DMS114 treated with DMSO at 0.1 percent for 48 hours (cell line): ENCODE data around the gene NR2C2AP.
A peak's percentile ranks its signal among the peaks of the same experiment; 100 is the strongest.
"Not testable (repeated sequence)": the region's sequence is repeated elsewhere in the genome, so short reads cannot be mapped to it uniquely, and the experiment has no call there.

Source experiments
- DNase-seq: peaks from one replicate; lab custom pipeline; 2025; ENCODE audit not compliant: unreplicated experiment; lab: John Stamatoyannopoulos, UW

Gene NR2C2AP, protein sequence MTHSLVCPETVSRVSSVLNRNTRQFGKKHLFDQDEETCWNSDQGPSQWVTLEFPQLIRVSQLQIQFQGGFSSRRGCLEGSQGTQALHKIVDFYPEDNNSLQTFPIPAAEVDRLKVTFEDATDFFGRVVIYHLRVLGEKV

DNA sequence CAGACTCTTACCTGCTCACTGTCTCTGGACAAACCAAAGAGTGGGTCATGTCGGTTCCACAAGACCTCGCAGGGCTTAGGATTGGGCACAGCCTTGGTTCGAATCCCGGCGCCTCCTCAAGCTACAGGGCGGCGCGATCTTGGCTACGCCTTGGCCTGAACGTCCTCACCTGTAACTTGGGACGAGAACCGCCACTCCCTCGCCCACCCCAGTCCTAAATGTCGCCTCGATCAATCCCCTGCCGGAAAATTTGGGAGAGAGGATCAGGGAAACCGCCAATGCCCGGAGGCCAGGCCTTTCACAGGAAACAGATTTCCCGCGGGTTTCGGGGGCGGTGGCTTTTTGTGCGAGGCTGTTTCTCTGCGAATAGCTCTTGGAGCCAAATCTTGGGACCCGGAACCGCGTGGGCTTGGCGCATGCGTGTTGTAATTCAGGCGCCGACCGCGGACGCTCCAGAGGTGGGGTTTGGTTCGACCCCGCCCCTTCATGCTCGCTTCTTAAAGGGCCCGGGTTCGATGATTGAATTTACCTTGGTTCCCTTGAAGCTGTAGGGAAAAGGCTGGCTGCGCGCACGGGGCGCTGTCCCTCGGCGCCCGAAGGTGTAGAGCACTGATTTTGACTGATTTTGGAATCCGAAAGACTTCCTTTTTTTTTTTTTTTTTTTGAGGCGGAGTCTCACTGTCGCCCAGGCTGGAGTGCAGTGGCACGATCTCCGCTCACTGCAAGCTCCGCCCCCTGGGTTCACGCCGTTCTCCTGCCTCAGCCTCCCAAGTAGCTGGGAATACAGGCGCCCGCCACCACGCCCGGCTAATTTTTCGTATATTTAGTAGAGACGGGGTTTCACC lies at the start of gene NR2C2AP:
Gene NR2C2AP (minus strand): TSS at position 403 of the 845 bp plus-strand sequence. CDS start 354 bp downstream, at position 49.
- DNase-seq, result peak; percentile 90

DNA sequence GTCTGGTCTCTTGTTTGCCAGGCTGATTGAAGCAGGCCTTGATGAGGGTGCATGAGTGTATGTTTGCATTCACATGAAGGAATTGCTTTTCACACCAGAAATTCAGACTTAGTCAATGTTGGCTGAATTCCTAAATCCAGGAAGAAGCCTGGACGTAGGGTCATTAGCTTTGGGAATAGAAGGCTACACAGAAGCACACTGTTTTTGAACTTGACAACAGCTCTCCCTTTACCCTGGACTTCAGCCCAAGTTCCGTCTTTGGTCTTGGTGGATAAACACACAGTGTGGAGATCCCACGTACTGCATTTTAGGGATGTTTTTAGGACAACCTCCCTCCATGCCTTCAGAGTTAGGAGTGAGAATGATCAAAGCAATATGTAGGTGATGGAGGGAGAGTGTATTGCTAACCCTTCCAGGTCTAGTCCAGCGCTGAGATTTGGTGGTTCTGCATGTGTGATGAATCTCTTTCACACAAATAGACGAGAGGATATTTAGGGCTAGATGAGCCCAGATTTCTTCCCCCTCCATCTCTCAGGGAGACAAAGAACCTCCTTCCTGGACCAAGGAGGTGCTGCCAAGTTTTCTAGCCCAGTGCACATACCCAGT lies 47.1 kb upstream of the NR2C2AP start:
- DNase-seq, result no peak

DNA sequence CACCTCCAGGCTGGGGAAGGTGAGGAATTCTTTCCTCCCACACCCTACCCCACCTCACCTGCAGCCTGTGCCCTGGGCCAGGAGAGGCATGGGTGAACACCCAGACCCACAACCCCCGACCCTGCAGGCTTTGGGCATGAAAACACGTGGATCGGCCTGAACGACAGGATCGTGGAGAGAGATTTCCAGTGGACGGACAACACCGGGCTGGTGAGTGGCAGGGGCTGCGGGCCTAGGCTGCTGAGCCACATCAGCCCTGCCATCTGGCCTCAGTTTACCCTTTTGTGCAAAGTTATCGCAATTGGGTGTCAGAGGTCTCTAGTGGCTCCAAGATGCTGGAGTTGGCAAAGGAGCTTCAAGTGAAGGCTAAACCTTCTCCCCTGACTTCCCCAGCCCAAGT lies 37.3 kb upstream of the NR2C2AP start:
- no peak for DNase-seq

DNA sequence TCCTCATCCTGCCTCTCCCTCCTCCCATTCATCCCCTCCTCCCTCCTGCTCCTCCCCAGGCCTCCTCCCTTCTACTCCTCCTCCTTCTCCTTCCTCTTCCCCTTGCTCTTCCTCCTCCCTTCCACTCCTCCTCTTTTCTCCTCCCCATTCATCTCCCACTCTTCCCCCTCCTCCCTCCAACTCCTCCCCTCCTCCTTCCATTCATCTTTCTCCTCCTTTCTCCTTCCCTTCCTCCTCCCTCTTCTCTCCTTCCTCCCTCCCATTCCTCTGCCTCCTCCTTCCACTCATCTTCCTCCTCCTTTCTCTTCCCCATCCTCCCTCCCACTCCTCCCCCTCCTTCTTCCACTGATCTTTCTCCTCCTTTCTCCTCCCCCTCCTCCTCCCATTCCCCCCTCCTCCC lies 36.5 kb upstream of the NR2C2AP start:
- no peak for DNase-seq

DNA sequence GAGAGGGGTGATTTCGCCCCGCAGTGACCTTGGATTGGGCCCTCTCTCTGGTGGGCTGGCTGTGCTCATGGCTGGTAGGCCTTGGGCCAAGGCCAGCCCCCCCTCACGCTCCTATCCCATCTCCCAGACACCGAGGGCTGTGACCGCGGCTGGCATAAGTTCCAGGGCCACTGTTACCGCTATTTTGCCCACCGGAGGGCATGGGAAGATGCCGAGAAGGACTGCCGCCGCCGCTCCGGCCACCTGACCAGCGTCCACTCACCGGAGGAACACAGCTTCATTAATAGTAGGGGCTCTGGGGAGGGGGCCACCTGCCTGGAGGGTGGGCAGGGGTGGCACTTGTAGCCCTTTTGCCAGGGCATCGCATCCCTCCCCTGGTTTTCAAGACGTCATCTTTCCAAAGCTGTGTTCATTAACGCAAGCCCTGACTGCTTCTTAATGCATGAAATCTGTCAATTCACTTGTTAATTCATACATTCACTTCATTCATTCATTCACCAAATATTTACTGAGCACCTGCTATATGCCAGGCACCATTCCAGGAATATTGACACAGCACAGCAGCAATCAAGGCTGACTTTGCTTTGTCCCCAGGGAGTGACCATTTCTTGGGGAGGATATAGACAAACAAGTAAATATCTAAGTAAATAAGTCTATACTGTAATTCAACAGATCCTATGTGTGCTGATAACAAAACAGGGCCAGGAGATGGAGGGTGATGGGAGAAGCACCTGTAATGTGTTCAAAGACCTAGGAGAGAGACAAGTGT lies 35.1 kb upstream of the NR2C2AP start:
- no peak for DNase-seq

DNA sequence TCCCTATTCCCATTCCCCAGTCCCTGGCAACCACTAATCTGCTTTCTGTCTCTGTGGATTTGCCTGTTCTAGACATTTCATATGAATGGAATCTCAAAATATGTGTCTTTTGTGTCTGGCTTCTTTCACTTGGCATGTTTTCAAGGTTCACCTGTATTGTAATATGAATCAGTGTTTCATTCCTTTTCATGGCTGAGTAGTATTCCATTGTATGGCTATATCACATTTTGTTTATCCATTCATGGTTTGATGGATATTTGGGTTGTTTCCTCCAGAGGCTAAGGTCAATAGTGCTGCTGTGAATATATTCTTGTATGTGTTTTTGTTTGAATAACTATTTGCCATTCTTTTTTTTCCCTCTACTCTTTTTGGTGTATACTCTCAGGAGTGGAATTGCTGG lies 33.0 kb upstream of the NR2C2AP start:
- DNase-seq, result no peak

DNA sequence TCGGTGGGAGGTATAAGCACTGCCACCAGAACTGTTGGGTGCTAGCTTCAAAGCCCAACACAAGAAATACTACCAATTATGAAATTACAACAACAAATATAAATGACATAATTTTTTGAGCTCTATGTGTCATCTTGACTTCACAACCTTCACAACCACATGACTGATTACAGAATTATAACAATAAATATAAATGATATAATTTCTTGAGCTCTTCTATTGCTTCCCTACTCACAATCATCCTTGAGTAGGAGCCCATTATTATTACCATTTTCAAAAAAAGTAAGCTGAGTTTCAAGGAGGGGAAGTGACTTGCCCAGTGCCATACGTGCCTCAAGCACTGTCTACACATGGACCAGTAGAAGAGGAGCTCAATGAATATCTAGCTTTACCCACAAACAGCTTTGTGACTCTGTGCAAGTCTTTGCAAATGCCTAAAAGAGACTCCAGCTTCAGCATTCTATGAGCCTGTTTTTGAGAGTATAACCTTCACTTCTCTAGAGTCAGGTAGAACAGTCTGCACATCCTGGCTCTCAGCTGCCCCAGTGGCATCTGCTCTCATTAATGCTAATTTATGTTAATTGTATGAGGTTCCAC lies 31.1 kb upstream of the NR2C2AP start:
- no peak for DNase-seq

DNA sequence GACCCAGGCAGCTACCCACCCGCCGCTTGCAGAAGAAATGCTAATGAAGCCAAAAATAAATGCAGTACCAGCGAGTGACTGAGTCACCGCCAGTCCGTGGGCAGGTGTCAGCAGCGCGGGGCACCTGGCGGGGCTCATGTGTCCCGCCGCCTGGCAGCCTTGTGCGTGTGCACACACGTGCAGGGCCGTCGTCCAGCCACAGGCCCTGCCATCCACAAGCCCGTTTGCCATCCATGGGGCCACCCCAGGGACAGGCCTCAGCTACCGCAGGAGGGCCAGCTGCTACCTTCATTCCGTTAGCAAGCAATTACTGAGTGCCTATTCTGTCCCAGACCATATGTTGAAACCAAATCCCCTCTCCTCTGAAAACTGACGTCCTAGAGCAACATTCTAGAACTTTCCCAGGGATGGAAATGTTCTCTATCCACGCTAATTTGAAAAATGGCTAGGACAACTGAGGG lies 29.1 kb upstream of the NR2C2AP start:
- DNase-seq, result no peak

DNA sequence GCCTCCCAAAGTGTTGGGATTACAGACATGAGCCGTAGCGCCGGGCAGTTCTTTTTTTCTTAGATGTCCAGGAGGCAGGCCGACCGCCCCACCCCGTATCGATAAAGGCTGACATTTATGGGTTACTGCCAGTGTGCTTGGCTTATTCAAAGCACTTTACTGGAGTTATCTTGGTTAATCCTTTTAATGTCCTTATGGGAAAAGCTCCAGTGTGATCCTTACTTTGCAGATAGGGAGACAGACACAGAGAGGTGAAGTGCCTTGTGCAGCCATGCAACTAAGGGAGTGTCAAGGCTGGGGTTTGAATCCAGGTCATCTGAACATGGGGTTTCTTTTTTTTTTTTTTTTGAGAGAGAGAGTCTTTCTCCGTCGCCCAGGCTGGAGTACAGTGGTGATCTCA lies 27.8 kb upstream of the NR2C2AP start:
- DNase-seq, result no peak

DNA sequence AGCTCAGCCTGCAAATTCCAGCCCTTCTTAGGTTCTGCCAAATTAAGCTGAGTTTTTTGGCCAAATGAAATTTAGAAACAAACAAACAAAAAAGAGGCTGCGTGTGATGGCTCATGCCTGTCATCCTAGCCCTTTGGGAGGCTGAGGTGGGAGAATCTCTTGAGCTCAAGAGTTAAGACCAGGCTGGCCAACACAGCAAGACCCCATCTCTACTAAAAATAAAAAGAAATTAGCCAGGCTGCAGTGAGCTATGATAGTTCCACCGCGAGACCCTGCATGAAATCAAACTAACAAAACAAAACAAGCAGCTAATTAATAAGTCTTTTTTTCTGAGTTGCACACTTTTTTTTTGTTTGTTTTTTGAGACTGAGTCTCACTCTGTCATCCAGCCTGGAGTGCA lies 26.5 kb upstream of the NR2C2AP start:
- no peak for DNase-seq

DNA sequence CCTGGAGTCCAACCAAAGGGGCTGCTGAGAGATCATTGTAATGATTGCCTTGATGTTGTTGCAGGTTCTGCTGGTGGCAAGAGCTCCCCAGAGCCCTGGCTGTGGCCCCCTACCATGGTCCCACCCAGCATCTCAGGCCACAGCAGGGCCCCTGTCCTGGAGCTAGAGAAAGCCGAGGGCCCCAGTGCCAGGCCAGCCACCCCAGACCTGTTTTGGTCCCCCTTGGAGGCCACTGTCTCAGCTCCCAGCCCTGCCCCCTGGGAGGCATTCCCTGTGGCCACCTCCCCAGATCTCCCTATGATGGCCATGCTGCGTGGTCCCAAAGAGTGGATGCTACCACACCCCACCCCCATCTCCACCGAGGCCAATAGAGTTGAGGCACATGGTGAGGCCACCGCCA lies 24.0 kb upstream of the NR2C2AP start:
- no peak for DNase-seq

DNA sequence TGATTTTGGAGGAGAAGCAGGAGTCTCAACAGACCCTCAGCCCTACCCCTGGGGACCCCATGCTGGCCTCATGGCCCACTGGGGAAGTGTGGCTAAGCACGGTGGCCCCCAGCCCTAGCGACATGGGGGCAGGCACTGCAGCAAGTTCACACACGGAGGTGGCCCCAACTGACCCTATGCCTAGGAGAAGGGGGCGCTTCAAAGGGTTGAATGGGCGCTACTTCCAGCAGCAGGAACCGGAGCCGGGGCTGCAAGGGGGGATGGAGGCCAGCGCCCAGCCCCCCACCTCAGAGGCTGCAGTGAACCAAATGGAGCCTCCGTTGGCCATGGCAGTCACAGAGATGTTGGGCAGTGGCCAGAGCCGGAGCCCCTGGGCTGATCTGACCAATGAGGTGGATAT lies 23.4 kb upstream of the NR2C2AP start:
- no peak for DNase-seq

DNA sequence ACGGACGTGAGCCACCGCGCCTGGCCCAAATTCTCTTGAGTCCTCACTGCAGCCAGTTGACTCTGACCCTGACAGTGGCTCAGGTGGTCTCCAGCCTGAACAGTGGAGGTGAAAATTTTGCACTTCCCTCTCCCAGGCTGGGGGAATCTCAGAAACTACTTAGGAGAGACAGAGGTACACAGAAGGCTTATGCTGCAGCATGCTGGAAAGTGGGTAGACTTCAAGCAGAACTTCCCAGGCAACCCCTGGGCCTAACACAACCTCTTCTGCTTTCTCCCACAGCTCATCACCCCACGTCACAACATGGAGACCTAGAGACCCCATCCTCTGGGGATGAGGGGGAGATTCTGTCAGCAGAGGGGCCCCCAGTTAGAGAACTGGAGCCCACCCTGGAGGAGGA lies 23.0 kb upstream of the NR2C2AP start:
- no peak for DNase-seq

DNA sequence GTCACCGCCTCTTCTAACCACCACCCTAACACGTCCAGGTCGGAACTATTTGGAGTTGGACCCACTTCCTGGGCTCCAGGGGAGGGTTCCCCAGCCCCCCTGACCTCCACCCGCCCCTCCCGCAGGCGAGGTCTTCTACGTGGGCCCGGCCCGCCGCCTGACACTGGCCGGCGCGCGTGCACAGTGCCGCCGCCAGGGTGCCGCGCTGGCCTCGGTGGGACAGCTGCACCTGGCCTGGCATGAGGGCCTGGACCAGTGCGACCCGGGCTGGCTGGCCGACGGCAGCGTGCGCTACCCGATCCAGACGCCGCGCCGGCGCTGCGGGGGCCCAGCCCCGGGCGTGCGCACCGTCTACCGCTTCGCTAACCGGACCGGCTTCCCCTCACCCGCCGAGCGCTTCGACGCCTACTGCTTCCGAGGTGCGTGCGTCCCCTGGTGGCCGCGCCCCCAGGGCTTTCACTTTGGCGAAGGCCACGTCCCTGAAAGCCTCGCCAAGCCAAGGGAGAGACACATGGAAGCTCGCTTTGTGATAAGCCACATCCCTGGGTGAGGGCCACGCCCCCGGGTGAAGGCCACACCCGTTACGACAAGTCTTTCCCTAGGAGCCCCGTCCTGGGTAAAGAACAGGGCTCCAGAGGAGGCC lies 21.8 kb upstream of the NR2C2AP start:
- DNase-seq, result no peak

DNA sequence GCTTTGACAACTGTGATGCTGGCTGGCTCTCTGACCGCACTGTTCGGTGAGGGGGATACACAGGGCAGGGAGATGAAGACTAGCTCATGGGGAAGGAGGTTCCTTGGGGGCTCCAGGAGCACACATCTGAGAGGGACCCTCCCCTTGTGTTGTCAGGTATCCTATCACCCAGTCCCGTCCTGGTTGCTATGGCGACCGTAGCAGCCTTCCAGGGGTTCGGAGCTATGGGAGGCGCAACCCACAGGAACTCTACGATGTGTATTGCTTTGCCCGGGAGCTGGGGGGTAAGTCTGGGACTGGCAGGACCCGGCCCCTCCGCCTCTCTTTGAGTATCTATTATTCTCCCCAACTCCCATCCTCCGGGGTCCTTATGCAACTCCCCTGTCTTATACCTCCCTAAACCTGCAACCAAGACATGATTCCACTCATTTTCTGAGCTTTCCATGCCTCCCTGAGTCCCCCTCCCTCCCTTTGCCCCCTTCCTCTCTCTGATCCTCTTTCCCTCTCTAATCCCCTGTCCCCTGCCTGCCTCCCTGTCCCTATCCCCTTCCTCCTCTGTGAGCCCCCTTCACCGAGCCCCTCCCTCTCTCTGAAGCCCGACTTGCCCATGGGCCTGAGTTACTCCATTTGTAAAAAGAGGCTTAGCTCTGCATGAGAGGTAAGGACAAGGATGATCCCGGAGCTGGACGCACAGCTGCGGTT lies 21.1 kb upstream of the NR2C2AP start:
- DNase-seq, result no peak

DNA sequence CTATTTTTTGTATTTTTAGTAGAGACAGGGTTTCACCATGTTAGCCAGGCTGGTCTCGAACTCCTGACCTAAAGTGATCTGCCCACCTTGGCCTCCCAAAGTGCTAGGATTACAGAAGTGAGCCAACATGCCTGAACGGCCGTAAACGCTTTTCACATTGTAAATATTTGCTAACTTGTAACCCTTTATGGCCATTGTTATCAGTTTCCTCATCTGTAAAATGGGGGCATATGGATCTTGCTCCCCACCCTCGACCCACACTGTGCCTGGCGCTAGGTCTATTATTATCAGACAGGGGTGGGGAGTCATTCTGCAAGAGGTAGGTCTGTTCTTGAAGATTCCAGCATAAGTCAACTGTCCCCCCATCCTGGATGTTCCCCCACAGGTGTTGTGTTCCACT lies 20.4 kb upstream of the NR2C2AP start:
- DNase-seq, result no peak

DNA sequence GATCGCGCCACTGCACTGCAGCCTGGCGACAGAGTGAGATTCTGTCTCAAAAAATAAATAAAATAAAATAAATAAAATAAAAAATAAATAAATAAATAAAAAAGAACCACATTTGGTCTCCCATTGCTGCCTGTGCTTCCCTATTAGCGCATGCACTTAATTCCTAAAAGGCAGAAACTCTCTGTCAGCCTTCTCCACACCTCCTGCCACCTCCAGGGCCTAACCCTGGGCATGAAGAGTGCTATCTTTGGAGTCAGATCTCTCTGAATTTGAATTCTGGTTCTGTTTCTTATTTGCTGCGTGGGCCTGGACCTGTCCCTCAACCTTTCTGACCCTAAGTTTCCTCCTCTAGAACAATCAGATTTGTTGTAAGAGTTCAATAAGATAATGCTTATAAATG lies 19.8 kb upstream of the NR2C2AP start:
- DNase-seq, result no peak

DNA sequence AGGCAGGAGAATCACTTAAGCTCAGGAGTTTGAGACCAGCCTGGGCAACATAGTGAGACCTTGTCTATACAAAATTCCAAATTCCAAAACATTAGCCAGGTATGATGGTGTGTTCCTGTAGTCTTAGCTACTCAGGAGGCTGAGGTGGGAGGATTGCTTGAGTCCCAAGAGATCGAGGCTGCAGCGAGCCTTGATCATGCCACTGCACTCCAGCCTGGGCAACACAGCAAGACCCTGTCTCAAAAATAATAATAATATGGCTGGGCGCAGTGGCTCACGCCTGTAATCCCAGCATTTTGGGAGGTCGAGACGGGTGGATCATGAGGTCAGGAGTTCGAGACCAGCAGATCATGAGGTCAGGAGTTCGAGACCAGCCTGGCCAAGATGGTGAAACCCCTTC lies 17.8 kb upstream of the NR2C2AP start:
- DNase-seq, result not testable (repeated sequence)

DNA sequence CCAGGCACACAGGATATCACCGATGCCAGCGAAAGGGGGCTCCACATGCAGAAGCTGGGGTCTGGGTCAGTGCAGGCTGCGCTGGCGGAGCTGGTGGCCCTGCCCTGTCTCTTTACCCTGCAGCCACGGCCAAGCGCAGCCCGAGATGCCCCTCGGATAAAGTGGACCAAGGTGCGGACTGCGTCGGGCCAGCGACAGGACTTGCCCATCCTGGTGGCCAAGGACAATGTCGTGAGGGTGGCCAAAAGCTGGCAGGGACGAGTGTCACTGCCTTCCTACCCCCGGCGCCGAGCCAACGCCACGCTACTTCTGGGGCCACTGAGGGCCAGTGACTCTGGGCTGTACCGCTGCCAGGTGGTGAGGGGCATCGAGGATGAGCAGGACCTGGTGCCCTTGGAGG lies 15.7 kb upstream of the NR2C2AP start:
- DNase-seq, result no peak

DNA sequence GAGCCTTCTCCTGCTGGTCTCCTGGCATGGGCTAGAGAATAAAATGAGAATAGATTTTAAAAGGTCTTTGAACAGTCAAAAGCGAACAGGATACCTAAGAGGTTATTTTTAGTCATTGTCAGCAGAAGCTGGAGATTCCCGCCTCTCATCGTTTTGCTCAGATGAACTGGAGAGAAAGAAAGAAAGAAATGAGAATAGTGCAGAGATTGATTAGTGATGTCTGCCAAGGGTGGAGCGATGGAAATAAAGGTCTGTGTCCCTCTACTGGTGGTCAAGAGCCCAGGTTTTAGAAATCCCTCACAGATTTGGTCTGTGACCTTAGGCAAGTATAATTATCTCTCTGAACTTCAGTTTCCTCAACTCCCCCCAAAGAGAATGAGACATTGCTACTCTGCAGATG lies 13.9 kb upstream of the NR2C2AP start:
- DNase-seq, result peak; percentile 74
